Activated T-cell treated with anti-CD3 and anti-CD28 coated beads, Interleukin-2, amount 50 U/mL, for 1 hour (primary cell): ENCODE data around the gene FUT7.
"Not testable (repeated sequence)": the region's sequence is repeated elsewhere in the genome, so short reads cannot be mapped to it uniquely, and the experiment has no call there.

Experiments used
- DNase-seq: peaks from one replicate; pipeline ENCODE4 v3.0.0-alpha.2; 2020

FUT7 gene

DNA sequence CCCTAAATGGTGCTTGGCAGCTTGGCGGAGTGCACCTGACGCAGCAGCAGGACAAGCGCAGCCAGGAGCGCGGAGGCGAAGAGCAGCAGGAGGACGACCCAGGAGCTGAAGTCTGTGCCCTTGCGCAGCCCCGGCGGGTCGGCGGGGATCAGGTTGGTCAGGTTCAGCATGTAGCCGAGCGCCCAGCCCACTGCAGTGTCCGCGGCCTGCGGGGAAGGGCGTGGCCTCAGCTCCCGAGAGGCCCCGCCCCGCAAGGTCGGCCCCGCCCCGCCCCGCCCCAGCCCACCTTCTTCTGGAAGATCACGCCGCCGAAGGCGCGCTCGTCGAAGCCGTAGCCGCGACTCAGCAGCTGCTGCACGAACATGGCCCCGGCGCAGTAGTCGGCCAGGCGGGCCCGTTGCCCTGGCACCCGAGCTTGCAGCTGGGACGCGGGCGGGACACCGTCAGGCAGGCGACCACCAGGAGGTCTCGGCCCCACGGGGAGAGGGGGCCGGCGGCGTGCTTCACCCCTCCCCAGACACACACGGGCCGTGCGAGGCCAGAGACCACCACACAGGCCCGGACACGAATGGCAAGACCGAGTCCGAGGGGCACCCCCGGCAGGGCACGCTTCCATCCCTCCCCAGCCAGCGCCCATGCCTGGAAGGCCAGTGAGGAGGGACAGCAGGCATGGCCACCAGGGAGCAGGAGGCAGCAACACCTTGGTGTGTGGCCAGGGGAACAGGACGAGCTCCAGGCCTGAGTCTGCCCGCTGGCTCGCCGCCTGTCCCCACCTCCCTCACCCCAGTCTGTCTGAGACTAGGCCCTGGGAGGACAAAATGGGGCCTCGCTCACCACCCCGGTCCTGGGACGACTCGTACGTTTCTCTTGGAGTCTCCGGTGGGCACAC, 17.0 kb upstream of the FUT7 start:
- DNase-seq: no peak

- DNase-seq: peak; percentile 83
These were observed 14.3 kb upstream of the FUT7 start, which contains the start of gene NPDC1 for GRCh38 chr9:137046088-137046787. TSS of gene NPDC1 (minus strand) at chr9:137046177. CDS start at chr9:137045989, 188 bp downstream.

DNA sequence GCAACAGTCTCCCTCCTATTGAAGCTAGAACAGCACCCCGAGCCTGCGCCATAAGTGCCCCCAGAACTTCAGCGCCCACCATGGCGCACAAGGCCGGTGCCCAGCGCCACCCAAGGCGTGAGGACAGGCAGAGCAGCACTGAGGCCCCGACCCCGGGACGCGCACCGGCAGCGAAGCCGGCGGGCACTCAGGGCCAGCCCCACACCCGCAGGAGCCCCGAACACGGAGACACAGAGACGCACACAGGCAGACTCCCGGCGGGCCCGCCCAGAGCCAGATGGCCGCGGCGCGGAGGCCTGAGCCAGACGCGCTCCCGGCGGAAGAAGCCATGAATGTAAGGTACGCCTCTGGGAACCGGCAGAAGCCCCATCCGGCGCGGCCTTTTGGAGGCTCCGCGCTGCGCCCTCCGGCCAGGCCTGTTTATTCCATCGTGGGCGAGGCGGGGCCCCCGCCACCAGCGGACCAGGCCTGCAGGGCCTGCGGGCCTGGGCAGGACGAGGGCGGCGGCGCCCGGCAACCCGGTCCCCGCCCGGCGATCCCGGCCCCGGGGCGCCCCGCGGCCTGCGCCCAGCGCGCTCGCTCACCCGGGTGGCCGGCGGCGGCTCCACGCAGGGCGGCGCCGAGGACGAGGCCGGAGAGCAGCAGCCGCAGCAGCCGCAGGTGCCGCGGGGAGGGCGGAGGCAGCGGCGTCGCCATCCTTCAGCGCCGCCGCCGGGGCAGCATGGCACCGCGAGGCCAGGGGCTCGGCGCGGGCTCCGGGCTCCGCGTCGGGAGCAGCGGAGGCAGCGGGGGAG, 13.6 kb upstream of the FUT7 start:
- DNase-seq: peak; percentile 37

DNA sequence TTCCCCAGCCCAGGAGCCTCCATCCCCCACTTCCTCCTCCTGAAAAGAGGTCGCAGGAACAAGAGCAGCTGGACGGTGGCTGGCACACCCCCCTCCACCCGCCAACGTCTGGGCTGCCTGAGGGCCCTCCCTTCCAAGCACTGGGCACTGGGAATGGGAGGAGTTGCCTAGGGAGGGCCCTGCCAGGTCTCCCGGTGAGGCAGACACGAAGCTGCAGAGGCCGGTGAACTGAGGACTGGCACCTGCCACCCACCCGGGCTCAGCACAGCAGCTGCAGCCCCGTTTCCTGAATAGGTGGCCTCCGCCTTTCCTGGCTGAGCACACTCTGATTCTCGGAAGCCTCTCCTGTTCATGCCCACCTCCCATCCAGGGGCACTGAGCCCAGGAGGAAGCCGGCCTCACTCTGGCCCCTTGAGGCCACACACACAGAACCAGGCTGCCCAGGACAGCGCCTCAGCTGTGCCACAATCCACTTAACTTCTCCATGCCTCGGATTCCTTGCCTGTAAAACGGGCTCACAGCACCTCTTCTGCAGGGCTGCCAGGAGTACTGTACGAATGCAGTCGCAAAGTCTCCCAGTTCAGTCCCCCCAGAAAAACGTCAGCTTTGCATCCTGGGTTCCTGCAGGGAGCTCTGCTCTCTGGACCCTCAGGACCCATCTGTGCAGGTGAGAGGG, 12.8 kb upstream of the FUT7 start:
- DNase-seq: no peak

DNA sequence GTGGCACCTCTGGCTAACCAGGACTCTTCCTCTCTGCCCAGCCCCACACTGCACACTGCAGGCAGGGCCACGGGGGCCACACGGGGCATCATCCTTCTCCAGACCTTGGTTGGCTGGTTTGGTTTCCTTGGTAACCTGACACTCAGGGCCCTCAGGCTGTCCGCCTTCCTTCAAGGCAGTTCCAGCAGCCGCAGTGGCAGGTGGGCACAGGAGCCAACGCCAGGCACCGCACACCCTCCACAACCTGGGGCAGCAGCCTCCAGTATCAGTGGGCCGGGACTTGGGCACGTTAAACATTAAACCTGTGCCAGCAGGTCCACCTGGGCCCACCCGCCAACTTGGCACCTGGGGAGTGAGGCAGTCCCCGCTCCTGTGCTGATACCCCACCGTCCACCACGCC, 12.1 kb upstream of the FUT7 start:
- DNase-seq: no peak

- DNase-seq: no peak
These were observed 11.2 kb upstream of the FUT7 start for GRCh38 chr9:137042751-137043727.

DNA sequence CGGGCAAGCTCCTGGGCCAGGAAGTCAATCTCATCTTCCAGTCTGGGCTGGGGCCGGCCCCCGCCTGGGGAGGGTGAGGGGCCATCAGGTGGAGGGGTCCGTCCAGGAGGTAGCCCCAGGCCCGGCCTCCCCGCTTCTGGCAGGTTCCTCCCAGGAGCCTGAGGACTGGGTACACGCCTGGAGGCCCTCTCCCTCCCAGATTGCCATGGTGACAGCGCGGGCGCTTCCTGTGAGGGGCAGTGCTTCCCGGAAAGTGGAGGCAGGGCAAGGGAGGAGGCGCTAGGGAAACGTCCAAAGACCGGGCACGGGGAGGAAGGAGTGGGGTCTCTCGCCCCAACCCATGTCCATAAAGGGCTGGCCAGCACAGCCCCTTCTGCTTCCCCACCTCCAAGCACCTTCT, 9.2 kb upstream of the FUT7 start:
- DNase-seq: no peak

DNA sequence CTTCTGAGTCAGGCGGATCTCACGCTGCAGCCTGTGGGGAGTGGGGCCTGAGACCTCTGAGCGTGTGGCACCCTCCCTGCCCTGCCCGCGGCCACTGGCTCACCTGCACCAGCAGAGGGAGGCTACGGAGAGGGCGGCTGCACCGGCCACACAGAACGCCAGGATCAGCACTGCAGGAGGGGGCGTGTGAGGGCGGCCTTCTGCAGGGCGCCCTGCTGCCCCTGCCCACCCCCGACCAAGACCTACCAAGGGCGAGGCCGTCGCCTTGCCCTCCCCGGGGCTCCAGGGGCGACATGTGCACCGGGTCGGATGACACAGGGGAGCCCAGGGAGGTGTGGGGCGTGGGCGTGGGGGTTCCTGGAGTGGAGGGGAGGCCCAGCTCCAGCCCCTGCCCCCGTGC, 8.7 kb upstream of the FUT7 start:
- no peak for DNase-seq

- DNase-seq: no peak
These were observed 7.9 kb upstream of the FUT7 start for GRCh38 chr9:137039611-137040366.

- DNase-seq: no peak
These were observed 7.0 kb upstream of the FUT7 start for GRCh38 chr9:137038916-137039315.

DNA sequence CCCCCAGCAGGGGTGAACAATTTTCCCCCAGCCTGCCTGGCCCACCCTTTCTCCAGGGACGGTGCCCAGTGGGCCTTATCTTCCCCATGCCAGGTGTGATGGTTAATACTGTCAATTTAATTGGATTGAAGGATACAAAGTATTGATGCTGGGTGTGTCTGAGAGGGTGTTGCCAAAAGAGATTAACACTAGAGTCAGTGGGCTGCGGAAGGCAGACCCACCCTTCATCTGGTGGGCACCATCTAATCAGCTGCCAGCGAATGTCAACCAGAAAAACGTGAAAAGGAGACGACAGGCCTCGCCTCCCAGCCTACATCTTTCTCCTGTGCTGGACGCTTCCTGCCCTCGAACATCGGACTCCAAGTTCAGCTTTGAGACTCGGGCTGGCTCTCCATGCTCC, 5.6 kb upstream of the FUT7 start:
- no peak for DNase-seq

DNA sequence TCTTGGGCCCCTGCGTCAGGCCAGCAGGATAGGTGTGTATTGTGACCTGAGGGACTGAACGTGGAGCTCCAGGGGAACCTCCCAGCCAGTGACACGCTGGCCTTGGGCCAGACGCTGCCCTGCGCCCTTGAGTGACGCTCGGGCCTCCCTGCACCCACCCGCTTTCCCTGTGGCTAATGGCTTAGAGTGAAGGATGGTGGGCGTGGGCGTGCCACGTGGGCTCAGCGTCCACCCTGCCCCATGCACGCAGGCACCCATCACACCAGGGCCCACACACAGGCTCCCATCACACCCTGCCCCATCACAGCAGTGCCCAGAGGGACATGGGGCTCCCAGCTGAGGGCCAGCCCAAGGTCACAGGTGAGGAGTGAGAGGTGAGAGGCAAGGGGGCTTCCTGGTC, 5.1 kb upstream of the FUT7 start:
- no peak for DNase-seq

- no peak for DNase-seq
These were observed 4.0 kb upstream of the FUT7 start for GRCh38 chr9:137035937-137036336.

GRCh38 chr9:137035507-137035834, 3.6 kb upstream of the FUT7 start:
- no peak for DNase-seq

DNA sequence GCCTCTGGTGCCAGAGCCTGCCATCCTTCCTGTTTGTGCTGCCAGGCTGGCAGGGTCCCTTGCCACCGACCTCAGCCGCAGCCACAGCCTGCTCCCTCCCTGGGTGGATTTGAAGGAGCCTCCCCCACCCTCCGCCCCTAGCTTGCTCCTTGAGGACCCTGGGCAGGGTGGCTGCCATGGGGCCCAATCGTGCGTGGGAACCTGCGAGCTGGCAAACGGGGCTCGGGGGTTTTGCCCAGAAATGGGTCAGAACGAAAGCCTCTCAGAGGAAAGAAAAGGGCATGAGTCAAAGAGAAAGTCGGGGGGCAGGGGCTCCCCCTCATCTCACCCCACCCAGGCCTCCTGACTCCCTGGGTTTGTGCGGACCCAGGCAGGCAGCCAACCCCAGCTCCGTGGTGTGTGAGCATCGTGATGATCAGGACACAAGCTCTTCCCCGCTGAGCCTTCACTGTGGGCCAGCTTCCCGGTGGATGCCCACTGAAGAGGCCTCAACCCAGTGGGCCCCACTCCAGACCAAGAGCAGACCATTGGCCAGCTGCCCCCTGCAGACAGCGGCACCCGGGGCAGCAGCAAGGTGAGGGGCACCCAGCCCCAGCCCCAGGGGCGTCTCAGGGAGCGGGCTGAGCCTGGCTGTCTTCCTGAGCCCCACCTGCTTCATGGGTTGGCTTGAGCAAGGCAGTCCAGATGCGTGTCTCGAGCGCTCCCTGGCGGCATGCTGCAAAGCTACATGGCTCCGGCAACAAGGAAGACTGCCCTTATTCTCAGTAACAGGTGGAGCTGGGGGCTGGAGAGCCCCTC, 3.0 kb upstream of the FUT7 start:
- peak; percentile 89 for DNase-seq

GRCh38 chr9:137034039-137034708, 2.3 kb upstream of the FUT7 start:
- no peak for DNase-seq

DNA sequence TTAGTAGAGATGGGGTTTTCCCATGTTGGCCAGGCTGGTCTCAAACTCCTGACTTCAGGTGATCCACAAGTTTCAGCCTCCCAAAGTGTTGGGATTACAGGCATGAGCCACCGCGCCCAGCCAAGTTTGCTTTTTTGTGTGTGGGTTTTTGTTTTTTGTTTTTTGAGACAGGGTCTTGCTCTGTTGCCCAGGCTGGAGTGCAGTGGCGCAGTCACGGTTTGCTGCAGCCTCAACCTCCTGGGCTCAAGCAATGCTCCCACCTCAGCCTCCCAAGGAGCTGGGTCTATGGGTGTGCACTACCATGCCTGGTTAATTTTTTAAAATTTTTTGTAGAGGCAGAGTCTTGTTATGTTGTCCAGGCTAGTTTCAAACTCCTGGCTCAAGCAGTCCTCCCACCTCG, 1.6 kb upstream of the FUT7 start:
- not testable (repeated sequence) for DNase-seq

DNA sequence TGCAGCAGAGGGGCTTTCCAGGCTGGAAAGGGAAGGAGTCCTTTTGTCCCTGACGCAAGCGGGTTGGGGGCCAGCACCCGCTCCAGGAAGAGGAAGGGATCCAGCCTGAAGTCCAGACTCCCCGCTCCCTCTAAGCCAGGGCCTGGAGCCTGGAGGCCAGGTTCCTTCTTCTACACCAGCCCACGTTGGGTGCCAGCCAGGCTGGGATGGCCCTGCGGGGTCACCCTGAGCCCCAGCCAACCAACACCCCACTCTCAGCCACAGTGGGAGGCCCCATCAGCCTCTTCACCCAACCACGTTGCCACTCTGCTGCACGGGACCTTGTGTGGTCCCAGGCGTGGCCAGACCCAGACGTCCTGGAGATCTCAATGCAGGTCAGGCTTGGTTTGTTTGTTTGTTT, 970 bp upstream of the FUT7 start:
- no peak for DNase-seq
